ENCODE data around the gene GPR108. TPM values are rescaled to one million over a fixed set of nuclear protein-coding genes. Genes with fewer than 3 reads are reported as not detected.

The GPR108 gene
- polyA plus RNA-seq, 1 donor from 2014 or later: 24.6 TPM

DNA sequence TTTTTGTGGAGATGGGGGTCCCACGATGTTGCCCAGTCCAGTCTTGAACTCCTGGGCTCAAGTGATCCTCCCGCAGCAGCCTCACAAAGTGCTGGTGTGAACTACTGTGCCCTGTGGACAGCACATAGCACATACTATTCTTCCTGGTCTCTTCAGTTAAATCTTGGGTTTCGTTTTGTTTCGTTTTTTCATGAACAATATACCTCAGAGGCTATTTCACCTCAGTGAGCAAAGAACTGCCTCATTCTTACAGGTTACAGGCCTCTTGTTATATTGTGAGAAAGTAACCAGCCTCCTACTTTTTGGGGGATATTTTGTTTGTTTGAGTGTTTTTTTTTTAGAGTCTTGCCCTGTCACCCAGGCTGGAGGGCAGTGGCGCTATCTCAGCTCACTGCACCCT is 15.6 kb downstream of the GPR108 start:
- no peak overlapping the region for H3K4me3 ChIP-seq (ENCODE audit: low read length)
- H3K27me3 ChIP-seq (ENCODE audit: insufficient read depth, low read depth, low read length): no peaks in the 10 kb centered on the region
- H3K27ac ChIP-seq (ENCODE audit: low read length): no peak overlapping the region

DNA sequence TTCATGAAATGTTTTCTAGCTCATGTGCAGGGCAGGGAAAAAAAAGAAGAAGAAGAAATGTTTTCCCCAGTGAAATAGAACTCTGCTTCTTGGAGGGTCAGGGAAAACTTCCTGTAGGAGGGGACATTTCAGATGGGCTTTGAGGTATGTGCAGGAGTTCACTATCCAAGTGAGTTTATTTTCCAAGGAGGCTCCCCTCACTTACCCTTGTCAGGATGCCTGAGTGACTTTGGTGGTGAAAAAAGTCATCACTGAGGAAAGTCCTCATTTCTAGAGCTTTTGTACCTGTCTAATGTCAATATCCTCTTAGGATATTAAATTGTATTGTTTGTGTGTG is 16.3 kb downstream of the GPR108 start:
- Histone ChIP-seq H3K79me2 (replicated peaks; ENCODE audit: insufficient read depth, low read length) (no peaks in the 10 kb centered on the region), H3K9me3 (ENCODE audit: low read length) (no peaks in the 10 kb centered on the region), H2AFZ (ENCODE audit: low read depth, low read length) (no peak overlapping the region), H4K20me1 (ENCODE audit: insufficient read depth) (no peaks in the 10 kb centered on the region), H3K36me3 (ENCODE audit: insufficient read depth, low read length) (no peaks in the 10 kb centered on the region), H3K4me3 (ENCODE audit: low read length) (no peak overlapping the region), H3K27me3 (ENCODE audit: insufficient read depth, low read depth, low read length) (no peaks in the 10 kb centered on the region), H3K9me2 (ENCODE audit: insufficient read depth, low read length) (no peaks in the 10 kb centered on the region), H3K4me2 (ENCODE audit: low read length) (no peak overlapping the region), H3F3A (ENCODE audit: insufficient read depth, low read length, poor library complexity, severe bottlenecking) (no peaks in the 10 kb centered on the region), H3K9ac (ENCODE audit: low read length) (no peak overlapping the region), H3K27ac (ENCODE audit: low read length) (no peak overlapping the region)
- TF ChIP-seq CTCF (IDR thresholded peaks at IDR 0.05; ENCODE audit: poor library complexity, severe bottlenecking) (no peak), TAF1 (IDR thresholded peaks at IDR 0.05; ENCODE audit: low read depth) (no peak), EZH2 (IDR thresholded peaks at IDR 0.05; ENCODE audit: borderline replicate concordance, insufficient read depth, low read length, poor library complexity, severe bottlenecking) (no peak), REST (IDR thresholded peaks at IDR 0.05; ENCODE audit: borderline replicate concordance) (no peak), POLR2AphosphoS5 (IDR thresholded peaks at IDR 0.05) (no peak), SMC3 (conservative IDR thresholded peaks at IDR 0.05; ENCODE audit: poor library complexity) (no peak), EP300 (conservative IDR thresholded peaks at IDR 0.05; ENCODE audit: poor library complexity, severe bottlenecking) (no peak)

More for the DNA sequence above, 15.6 kb downstream of the GPR108 start:
- Histone ChIP-seq H2AFZ (ENCODE audit: low read depth, low read length) (no peak overlapping the region), H3K9ac (ENCODE audit: low read length) (no peak overlapping the region), H3F3A (ENCODE audit: insufficient read depth, low read length, poor library complexity, severe bottlenecking) (no peaks in the 10 kb centered on the region), H4K20me1 (ENCODE audit: insufficient read depth) (no peaks in the 10 kb centered on the region), H3K79me2 (replicated peaks; ENCODE audit: insufficient read depth, low read length) (no peaks in the 10 kb centered on the region), H3K9me3 (ENCODE audit: low read length) (no peaks in the 10 kb centered on the region), H3K4me2 (ENCODE audit: low read length) (no peak overlapping the region), H3K36me3 (ENCODE audit: insufficient read depth, low read length) (no peaks in the 10 kb centered on the region), H3K9me2 (ENCODE audit: insufficient read depth, low read length) (no peaks in the 10 kb centered on the region)
- TF ChIP-seq CTCF (IDR thresholded peaks at IDR 0.05; ENCODE audit: poor library complexity, severe bottlenecking): no peak
- TF ChIP-seq POLR2AphosphoS5 (IDR thresholded peaks at IDR 0.05): no peak
- no peak for TF ChIP-seq EP300 (conservative IDR thresholded peaks at IDR 0.05; ENCODE audit: poor library complexity, severe bottlenecking)
- no peak for TF ChIP-seq EZH2 (IDR thresholded peaks at IDR 0.05; ENCODE audit: borderline replicate concordance, insufficient read depth, low read length, poor library complexity, severe bottlenecking)
- TF ChIP-seq REST (IDR thresholded peaks at IDR 0.05; ENCODE audit: borderline replicate concordance): no peak
- no peak for TF ChIP-seq TAF1 (IDR thresholded peaks at IDR 0.05; ENCODE audit: low read depth)
- no peak for TF ChIP-seq MXI1 (conservative IDR thresholded peaks at IDR 0.05; ENCODE audit: poor library complexity, severe bottlenecking)
- TF ChIP-seq RAD21 (conservative IDR thresholded peaks at IDR 0.05): no peak
- no peak for TF ChIP-seq SMC3 (conservative IDR thresholded peaks at IDR 0.05; ENCODE audit: poor library complexity)
